GM23248 (cell line): ENCODE data around the gene TMEM215. TPM values are rescaled to one million over a fixed set of nuclear protein-coding genes. Genes with fewer than 3 reads are reported as not detected.

ENCODE experiments used
- DNase-seq: peaks from one replicate; pipeline ENCODE4 v3.0.0-alpha.2; 2015
- H2AFZ ChIP-seq: fragments of 200-600 bp; sonication (generic); 2 replicates; pipeline ENCODE4 v1.6.1; 2016; ENCODE audit warnings: antibody characterized with exemption
- H3F3A ChIP-seq: fragments of 200-600 bp; sonication (generic); 2 replicates; pipeline ENCODE4 v1.6.1; 2016; ENCODE audit warnings: mild to moderate bottlenecking, antibody characterized with exemption, mixed run types; ENCODE audit not compliant: insufficient read depth
- H3K27ac ChIP-seq: fragments of 200-600 bp; sonication (generic); 2 replicates; pipeline ENCODE4 v1.5.1; 2016; ENCODE audit warnings: mild to moderate bottlenecking
- H3K27me3 ChIP-seq: fragments of 200-600 bp; sonication (generic); replicated peaks from 2 replicates; pipeline ENCODE4 v1.6.1; 2016; ENCODE audit warnings: mild to moderate bottlenecking; ENCODE audit not compliant: insufficient read depth
- H3K36me3 ChIP-seq: fragments of 200-600 bp; sonication (generic); 2 replicates; pipeline ENCODE4 v1.6.1; 2016; ENCODE audit warnings: low read depth, mild to moderate bottlenecking
- H3K4me1 ChIP-seq: fragments of 200-600 bp; sonication (generic); 2 replicates; pipeline ENCODE4 v1.6.1; 2016; ENCODE audit warnings: mild to moderate bottlenecking; ENCODE audit not compliant: insufficient read depth
- H3K4me2 ChIP-seq: fragments of 200-600 bp; sonication (generic); one replicate; pipeline ENCODE4 v1.6.1; 2016; ENCODE audit warnings: mild to moderate bottlenecking; ENCODE audit not compliant: unreplicated experiment
- H3K4me3 ChIP-seq: fragments of 200-600 bp; sonication (generic); 2 replicates; pipeline ENCODE4 v1.5.1; 2016; ENCODE audit warnings: mild to moderate bottlenecking
- H3K79me2 ChIP-seq: fragments of 200-600 bp; sonication (generic); 2 replicates; pipeline ENCODE4 v1.6.1; 2016; ENCODE audit warnings: mild to moderate bottlenecking; ENCODE audit not compliant: insufficient read depth
- H3K9ac ChIP-seq: fragments of 200-600 bp; sonication (generic); 2 replicates; pipeline ENCODE4 v1.6.1; 2016; ENCODE audit warnings: mild to moderate bottlenecking
- H3K9me2 ChIP-seq: fragments of 200-600 bp; sonication (generic); 2 replicates; pipeline ENCODE4 v1.6.1; 2016; ENCODE audit warnings: mixed run types, mild to moderate bottlenecking, moderate library complexity; ENCODE audit not compliant: insufficient read depth
- H3K9me3 ChIP-seq: fragments of 200-600 bp; sonication (generic); one replicate; pipeline ENCODE4 v1.6.1; 2017; ENCODE audit warnings: low read depth
- H4K20me1 ChIP-seq: fragments of 200-600 bp; sonication (generic); 2 replicates; pipeline ENCODE4 v1.6.0; 2016; ENCODE audit not compliant: insufficient read depth
- EZH2 ChIP-seq: fragments of 200-600 bp; sonication (generic); IDR thresholded peaks from 2 replicates; pipeline ENCODE4 v1.6.1; 2018; ENCODE audit warnings: antibody characterized with exemption, mild to moderate bottlenecking; ENCODE audit not compliant: insufficient read depth, poor library complexity, severe bottlenecking
- EZH2phosphoT487 ChIP-seq: fragments of 200-600 bp; sonication (generic); IDR thresholded peaks from 2 replicates; pipeline ENCODE4 v1.6.1; 2018; ENCODE audit warnings: antibody characterized with exemption, moderate library complexity, mild to moderate bottlenecking, low read depth; ENCODE audit not compliant: insufficient read depth
- WGBS, 2 experiments: methylation state at CpG; one replicate each; pipeline ENCODE4 v1.1.6; 2015 to 2017; ENCODE audit warnings: low lambda C conversion rate in 2 of 2, low coverage in 1 of 2; ENCODE audit errors: missing lambda C conversion rate in 2 of 2; 5-methylcytosine and 5-hydroxymethylcytosine counted together
- in situ Hi-C: fragments of 300-500 bp; cut with MboI; formaldehyde crosslinking; loops from 2 replicates; pipeline ENCODE4 v1.15.0; 2020
- polyA plus RNA-seq: library from polyadenylated mRNA; unstranded; fragments of >200 nt; fragmentation: Nextera tagmentation; extraction: Ambion mirVana; gene quantifications from 2 replicates; pipeline ENCODE4 v1.2.1, GENCODE V29; 2016
- total RNA-seq: library from RNA; depleted of rRNA; stranded (reverse); fragments of >200 nt; shearing (Covaris generic); gene quantifications from 2 replicates; pipeline ENCODE4 v1.2.3, GENCODE V29; 2014

Gene TMEM215
- total and polyA plus RNA-seq, 2 experiments from 2014 or later, result not detected

GRCh38 chr9:32801530-32801929 is 18.2 kb downstream of the TMEM215 start:
- DNase-seq, result no peak
- in situ Hi-C loops, result no loop called here

GRCh38 chr9:32807217-32807616 is 23.9 kb downstream of the TMEM215 start:
- H3K9ac ChIP-seq, result no peak overlapping the region
- H4K20me1 ChIP-seq, result no peaks in the 10 kb centered on the region
- H3K79me2 ChIP-seq, result no peaks in the 10 kb centered on the region
- DNase-seq, result no peak
- TF ChIP-seq EZH2phosphoT487 (no peak), EZH2 (no peak)
- in situ Hi-C loops, result no loop called here
- H3K9me3 ChIP-seq, result no peaks in the 10 kb centered on the region
- no peak overlapping the region for H3K4me2 ChIP-seq
- H3K27ac ChIP-seq, result no peak overlapping the region
- H3K36me3 ChIP-seq, result no peaks in the 10 kb centered on the region
- H3K9me2 ChIP-seq, result no peaks in the 10 kb centered on the region
- no peaks in the 10 kb centered on the region for H3F3A ChIP-seq
- no peaks in the 10 kb centered on the region for H3K27me3 ChIP-seq
- WGBS, 2 experiments, result 35 to 38% methylated on average over 1 of the region's 1 CpG
- no peaks in the 10 kb centered on the region for H3K4me1 ChIP-seq
- H2AFZ ChIP-seq, result no peak overlapping the region
- H3K4me3 ChIP-seq, result no peak overlapping the region

More at GRCh38 chr9:32801530-32801929, 18.2 kb downstream of the TMEM215 start:
- 16 to 25% methylated on average over 1 of the region's 1 CpG for WGBS, 2 experiments
- no peak overlapping the region for H3K27ac ChIP-seq
- no peaks in the 10 kb centered on the region for H3K27me3 ChIP-seq
- H3K9me2 ChIP-seq, result no peaks in the 10 kb centered on the region
- no peaks in the 10 kb centered on the region for H3K36me3 ChIP-seq
- no peaks in the 10 kb centered on the region for H4K20me1 ChIP-seq
- no peak overlapping the region for H3K9ac ChIP-seq
- H3K4me2 ChIP-seq, result no peak overlapping the region
- H2AFZ ChIP-seq, result no peak overlapping the region
- no peaks in the 10 kb centered on the region for H3K4me1 ChIP-seq
- H3K4me3 ChIP-seq, result no peak overlapping the region
- TF ChIP-seq EZH2 (no peak), EZH2phosphoT487 (no peak)
- no peaks in the 10 kb centered on the region for H3K9me3 ChIP-seq
- H3K79me2 ChIP-seq, result no peaks in the 10 kb centered on the region
- H3F3A ChIP-seq, result no peaks in the 10 kb centered on the region

GRCh38 chr9:32811246-32811645 is 27.9 kb downstream of the TMEM215 start:
- H2AFZ ChIP-seq, result no peak overlapping the region
- no peak overlapping the region for H3K4me2 ChIP-seq
- no peaks in the 10 kb centered on the region for H3K79me2 ChIP-seq
- no peaks in the 10 kb centered on the region for H3K4me1 ChIP-seq
- no peaks in the 10 kb centered on the region for H3F3A ChIP-seq
- no peaks in the 10 kb centered on the region for H3K27me3 ChIP-seq
- in situ Hi-C loops, result no loop called here
- no peaks in the 10 kb centered on the region for H3K36me3 ChIP-seq
- WGBS, 2 experiments, result 3% methylated on average over 3 of the region's 3 CpGs
- DNase-seq, result no peak
- H3K4me3 ChIP-seq, result no peak overlapping the region
- no peak overlapping the region for H3K27ac ChIP-seq
- TF ChIP-seq EZH2phosphoT487 (no peak), EZH2 (no peak)
- H3K9me2 ChIP-seq, result no peaks in the 10 kb centered on the region
- no peak overlapping the region for H3K9ac ChIP-seq
- no peaks in the 10 kb centered on the region for H4K20me1 ChIP-seq
- H3K9me3 ChIP-seq, result no peaks in the 10 kb centered on the region

- no peaks in the 10 kb centered on the region for H3K9me2 ChIP-seq
These were observed 37.0 kb downstream of the TMEM215 start for GRCh38 chr9:32820322-32820721.

GRCh38 chr9:32823101-32823500 is 39.8 kb downstream of the TMEM215 start:
- no peak for DNase-seq
- Histone ChIP-seq H3K79me2 (no peaks in the 10 kb centered on the region), H3K27ac (no peak overlapping the region), H3K36me3 (no peaks in the 10 kb centered on the region), H2AFZ (no peak overlapping the region), H3K4me1 (no peaks in the 10 kb centered on the region), H3K9ac (no peak overlapping the region), H4K20me1 (no peaks in the 10 kb centered on the region), H3K4me2 (no peak overlapping the region), H3K27me3 (no peaks in the 10 kb centered on the region; the same call in 1 of the 2 replicates), H3K9me3 (no peaks in the 10 kb centered on the region), H3K9me2 (no peaks in the 10 kb centered on the region), H3F3A (no peaks in the 10 kb centered on the region), H3K4me3 (no peak overlapping the region)
- in situ Hi-C loops, result no loop called here
- 13 to 17% methylated on average over 3 of the region's 3 CpGs for WGBS, 2 experiments
- TF ChIP-seq EZH2phosphoT487 (no peak), EZH2 (no peak)

More at GRCh38 chr9:32820322-32820721, 37.0 kb downstream of the TMEM215 start:
- Histone ChIP-seq H3K4me3 (no peak overlapping the region), H4K20me1 (no peaks in the 10 kb centered on the region), H3K36me3 (no peaks in the 10 kb centered on the region), H3K79me2 (no peaks in the 10 kb centered on the region), H3K27me3 (peaks cover 4% of the 10 kb centered on the region; the same call in 1 of the 2 replicates), H3F3A (no peaks in the 10 kb centered on the region), H3K27ac (no peak overlapping the region), H2AFZ (no peak overlapping the region), H3K4me1 (no peaks in the 10 kb centered on the region), H3K4me2 (no peak overlapping the region), H3K9ac (no peak overlapping the region), H3K9me3 (no peaks in the 10 kb centered on the region)
- in situ Hi-C loops, result no loop called here
- no peak for DNase-seq
- TF ChIP-seq EZH2phosphoT487, result no peak
- TF ChIP-seq EZH2, result no peak
- WGBS, 2 experiments, result 24 to 33% methylated on average over 4 of the region's 4 CpGs
